GM18505 (cell line): ENCODE measurements around the gene PDLIM7.

Experiments used
- ATAC-seq: cut with Tn5 transposase; IDR thresholded peaks from one replicate; pipeline ENCODE4 v1.9.1; 2021; ENCODE audit not compliant: unreplicated experiment
- POLR2A ChIP-seq: IDR thresholded peaks from 4 replicates; pipeline ENCODE4 v1.6.1; 2011; ENCODE audit warnings: borderline replicate concordance; ENCODE audit not compliant: insufficient read depth, insufficient read length; ENCODE audit errors: extremely low read depth

Gene PDLIM7

GRCh38 chr5:177530638-177531037 lies 33.2 kb upstream of the PDLIM7 start:
- no peak for TF ChIP-seq POLR2A
- ATAC-seq, result no peak

DNA sequence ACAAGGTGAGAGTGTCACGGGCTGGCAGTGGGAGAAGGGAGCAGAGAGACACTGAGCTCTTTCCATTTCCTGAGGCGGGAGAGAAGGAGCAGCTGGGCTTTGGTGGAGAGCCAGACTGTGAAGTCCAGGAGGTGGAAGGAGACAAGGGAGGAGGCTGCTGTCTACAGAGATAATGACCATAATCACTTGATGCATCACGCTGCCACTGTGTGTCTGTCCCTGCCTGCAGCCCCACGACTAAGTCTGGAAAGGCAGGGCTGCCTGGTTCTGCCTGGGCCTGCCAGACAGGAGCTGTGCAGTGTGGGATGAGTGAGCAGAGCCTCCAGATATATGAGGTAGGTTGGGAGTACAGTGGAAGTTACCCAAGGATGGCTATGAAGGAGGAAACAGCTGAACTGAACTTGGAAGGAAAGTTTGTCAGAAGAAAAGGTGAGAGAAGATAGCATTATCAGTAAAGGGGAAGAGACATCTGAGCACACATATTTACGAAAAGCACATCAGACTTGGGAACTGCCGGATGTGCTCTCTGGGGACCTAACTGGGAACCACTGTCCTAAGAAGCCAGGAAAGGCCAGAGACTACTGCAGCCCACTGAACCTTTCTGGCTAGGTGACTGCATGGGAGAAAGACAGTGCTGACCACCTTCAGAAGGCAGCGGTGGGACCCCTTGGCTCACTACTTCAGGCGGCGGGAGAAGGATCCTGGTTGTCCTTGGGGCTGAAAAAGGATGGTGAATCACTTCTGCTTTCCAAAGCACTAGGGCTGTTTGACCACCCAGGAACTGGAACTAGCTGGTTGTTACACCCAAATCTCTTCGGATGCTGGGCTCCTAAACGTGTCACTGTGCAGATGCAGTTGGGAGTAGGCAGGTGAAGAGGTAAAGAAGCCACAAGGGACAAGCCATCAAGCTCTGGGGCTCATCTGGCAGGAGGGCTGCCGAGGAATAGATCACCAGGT lies 32.1 kb upstream of the PDLIM7 start:
- no peak for ATAC-seq
- no peak for TF ChIP-seq POLR2A

GRCh38 chr5:177528631-177529030 lies 31.2 kb upstream of the PDLIM7 start:
- no peak for ATAC-seq
- no peak for TF ChIP-seq POLR2A

- ATAC-seq, result no peak
- no peak for TF ChIP-seq POLR2A
Measured at GRCh38 chr5:177527595-177527994, 30.2 kb upstream of the PDLIM7 start.

- TF ChIP-seq POLR2A, result no peak
- no peak for ATAC-seq
Measured at GRCh38 chr5:177526791-177527190, 29.4 kb upstream of the PDLIM7 start.

- ATAC-seq, result no peak
Measured at GRCh38 chr5:177526191-177526590, 28.8 kb upstream of the PDLIM7 start.

GRCh38 chr5:177524941-177525655 lies 27.7 kb upstream of the PDLIM7 start:
- ATAC-seq, result no peak
- no peak for TF ChIP-seq POLR2A

More at GRCh38 chr5:177526191-177526590, 28.8 kb upstream of the PDLIM7 start:
- TF ChIP-seq POLR2A, result no peak

- no peak for TF ChIP-seq POLR2A
- ATAC-seq, result no peak
Measured at GRCh38 chr5:177524539-177524900, 27.1 kb upstream of the PDLIM7 start.

GRCh38 chr5:177523711-177524538 lies 26.5 kb upstream of the PDLIM7 start:
- no peak for ATAC-seq
- no peak for TF ChIP-seq POLR2A

GRCh38 chr5:177520916-177521513 lies 23.6 kb upstream of the PDLIM7 start:
- ATAC-seq, result no peak
- TF ChIP-seq POLR2A, result no peak

- no peak for TF ChIP-seq POLR2A
Measured at GRCh38 chr5:177520271-177520670, 22.9 kb upstream of the PDLIM7 start.

GRCh38 chr5:177519463-177520235 lies 22.2 kb upstream of the PDLIM7 start:
- TF ChIP-seq POLR2A, result no peak
- ATAC-seq, result no peak

More at GRCh38 chr5:177520271-177520670, 22.9 kb upstream of the PDLIM7 start:
- no peak for ATAC-seq
